GM21825 (cell line): ENCODE data around the gene SCMH1.

Source experiments
- ATAC-seq: cut with Tn5 transposase; IDR thresholded peaks from one replicate; pipeline ENCODE4 v1.9.1; 2021; ENCODE audit warnings: mild to moderate bottlenecking, moderate library complexity; ENCODE audit not compliant: unreplicated experiment

Gene SCMH1

DNA sequence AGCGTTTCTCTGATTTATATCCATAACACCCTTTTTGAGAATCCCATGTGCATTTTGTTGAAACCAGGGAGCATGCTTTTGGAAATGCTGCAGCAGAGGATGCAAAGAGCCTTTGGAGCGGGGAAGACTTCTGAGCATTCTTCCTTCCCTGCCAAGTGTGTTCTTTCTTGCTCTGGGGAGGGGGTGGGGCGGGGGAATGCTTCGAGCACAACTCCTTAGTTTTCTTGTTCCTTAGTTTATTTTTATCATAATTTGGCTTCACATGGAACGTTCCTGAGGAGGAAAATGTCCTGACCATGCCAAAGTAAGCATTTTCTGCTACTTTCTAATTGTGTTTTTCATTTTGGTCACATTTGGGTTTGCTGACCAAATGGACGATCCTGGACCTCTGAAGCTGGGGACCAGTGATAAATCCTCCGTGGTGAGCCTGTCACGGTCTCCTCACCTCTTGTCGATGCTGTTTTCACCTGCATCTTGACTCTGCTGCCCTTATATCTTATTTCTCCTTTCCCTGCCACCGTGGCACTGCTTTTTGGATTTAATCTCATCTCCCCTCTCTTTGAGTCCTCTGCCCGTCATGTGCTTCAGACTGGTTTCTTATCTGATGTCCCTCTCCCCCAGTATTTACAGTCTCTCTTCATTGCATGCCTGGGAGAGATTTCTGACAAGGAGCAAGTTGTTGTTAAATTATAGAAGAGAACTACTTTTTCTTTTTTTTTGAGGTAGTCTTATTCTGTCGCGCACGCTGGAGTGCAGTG lies 260.2 kb downstream of the SCMH1 start:
- no peak for ATAC-seq

DNA sequence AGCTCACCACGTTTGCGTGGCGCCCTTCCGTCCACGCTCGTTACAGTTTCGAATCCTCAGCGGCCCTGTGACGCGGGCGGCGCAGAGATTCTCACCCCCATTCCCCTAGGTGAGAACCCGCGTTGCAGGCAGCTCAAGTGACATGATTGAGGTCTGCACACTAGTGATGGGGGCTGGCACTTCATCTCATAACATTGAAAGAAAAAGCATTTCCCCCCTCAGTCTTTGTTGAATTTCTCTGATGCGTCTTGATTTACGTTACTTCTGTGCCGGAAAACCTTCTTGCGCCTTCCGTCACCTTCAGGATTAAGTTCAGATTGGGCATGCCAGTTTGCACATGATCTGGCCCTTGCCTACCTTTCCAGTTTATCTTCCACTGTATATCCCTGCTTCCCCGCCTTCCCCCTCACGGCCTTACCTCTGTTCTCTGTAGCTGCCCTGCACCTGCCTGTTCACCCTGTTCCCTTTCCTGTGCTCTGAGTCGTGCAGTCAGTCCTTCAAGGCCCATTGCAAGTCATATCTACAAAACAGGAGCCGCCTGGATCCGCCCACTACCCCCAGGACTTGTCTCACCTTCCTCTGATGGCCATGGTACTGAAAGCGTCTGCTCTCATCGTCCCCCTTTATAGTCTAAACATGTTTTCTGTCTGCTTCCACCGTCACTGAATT lies 261.5 kb downstream of the SCMH1 start:
- no peak for ATAC-seq

DNA sequence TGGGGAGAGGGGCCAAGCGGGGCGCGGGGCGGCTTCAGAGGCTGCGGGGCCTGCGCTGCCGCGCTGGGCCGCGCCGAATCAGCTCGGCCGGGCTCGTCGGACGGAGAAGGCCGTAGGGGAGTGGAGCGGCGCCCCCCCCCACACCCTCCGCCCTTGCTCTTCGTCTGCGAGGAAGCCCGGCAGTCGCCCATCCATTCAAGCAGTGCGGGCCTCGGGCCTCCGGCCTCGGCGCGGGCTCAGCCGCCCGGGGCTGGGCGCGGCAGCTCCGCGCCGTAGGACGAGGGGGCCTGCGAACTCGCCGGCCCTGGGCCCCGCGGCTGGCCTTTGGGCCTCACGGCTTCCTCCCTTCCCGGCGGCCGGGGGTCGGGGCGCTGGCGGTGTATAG lies 262.0 kb downstream of the SCMH1 start:
- ATAC-seq = peak; percentile 13

DNA sequence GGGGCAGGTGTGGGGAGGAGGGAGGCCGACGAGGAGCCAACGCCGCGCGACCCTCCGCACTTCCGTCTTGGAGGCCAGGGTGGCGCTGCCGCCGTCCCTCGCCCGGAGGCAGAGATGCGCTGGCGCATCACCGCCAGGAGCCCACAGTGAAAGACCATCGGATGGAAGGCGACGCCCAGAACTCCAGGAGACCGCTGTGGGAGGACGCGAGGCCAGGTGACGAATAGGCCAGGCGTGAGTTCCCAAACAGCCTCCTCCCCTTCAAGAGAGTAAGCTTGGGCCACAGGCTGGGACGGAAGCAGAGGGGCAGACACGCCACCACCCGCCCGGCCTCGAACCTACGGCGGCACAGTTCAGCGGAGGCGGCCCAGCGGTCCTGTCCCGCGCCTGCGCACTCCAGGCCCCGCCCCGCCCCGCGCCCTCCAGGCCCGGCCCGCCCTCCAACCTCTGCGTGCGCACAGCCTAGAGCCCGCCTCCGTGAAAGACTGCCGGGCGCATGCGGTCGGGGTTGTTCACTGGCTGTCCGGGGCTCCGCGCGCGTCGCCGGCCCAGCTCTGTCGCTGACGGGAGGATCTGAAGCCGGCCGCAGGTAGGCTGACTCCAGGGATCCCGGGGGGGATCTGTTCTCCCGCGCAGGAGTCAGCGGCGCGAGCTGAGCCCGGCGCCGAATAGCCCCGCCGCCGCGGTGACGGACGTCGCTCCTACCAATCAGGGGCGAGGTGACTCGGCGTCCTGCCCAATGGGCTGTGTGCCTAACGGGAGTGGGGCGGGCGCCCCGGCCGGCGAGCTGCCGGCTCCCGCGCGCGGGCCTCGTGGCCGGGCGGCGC lies 262.7 kb downstream of the SCMH1 start, which contains the start of gene CTPS1:
Gene CTPS1 (plus strand): TSS at position 456 of the 827 bp plus-strand sequence. CDS start 3,595 bp downstream, outside the sequence.
- ATAC-seq = peak; percentile 82

DNA sequence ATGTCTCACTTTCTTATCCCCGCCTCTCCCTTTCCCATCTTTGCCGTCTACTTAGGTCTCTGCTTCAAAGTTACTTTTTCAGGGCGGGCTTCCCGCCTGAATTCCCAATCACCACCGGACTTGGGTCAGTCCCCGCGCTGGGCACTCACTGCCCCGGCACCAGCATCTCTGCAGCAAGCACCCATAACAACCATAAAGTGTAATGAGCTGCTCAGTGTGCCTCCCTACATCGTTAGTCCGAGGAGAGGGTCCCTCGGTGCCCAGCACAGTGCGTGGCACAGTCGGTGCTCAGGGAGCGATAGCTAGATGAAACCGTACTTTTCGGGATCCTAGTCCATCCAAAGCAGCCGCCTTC lies 263.2 kb downstream of the SCMH1 start:
- ATAC-seq = no peak

DNA sequence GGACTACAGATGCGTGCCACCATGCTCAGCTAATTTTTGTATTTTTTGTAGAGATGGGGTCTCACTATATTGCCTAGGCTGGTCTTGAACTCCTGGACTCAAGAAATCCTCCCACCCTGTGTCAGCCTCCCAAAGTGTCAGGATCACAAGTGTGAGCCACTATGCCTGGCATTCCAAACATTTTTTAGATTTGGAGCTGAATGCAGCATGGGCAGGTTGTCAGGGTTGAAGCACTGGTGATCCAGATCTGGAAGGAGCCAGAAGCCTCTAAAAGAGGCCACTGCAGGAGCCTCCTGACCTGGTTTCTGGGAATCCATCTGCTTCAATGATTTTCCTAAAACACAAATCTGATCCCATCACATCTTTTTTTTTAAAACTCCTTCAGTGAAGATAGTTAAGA lies 264.4 kb downstream of the SCMH1 start:
- ATAC-seq = no peak
